Naive B cell (primary cell): ENCODE data around the gene SERPINB13. TPM values are rescaled to one million over a fixed set of nuclear protein-coding genes. Genes with fewer than 3 reads are reported as not detected.

ENCODE experiments used
- ATAC-seq, 2 donors: fragments of 150-1000 bp; cut with Tn5 transposase; 2 replicates each; pipeline ENCODE4 v1.10.0; 2021; ENCODE audit warnings: low read depth in 2 of 2, mild to moderate bottlenecking in 2 of 2, moderate library complexity in 2 of 2
- DNase-seq: peaks from one replicate; pipeline ENCODE4 v3.0.0; 2022
- H3K27ac Mint-ChIP-seq, 6 donors: one replicate each; pipeline ENCODE4 v1.8.0; 2020 to 2022; ENCODE audit warnings: mild to moderate bottlenecking in 6 of 6, mixed read lengths in 6 of 6, moderate library complexity in 5 of 6, inconsistent platforms in 2 of 6
- H3K27me3 Mint-ChIP-seq, 3 donors: one replicate each; pipeline ENCODE4 v1.8.0; 2021 to 2022; ENCODE audit warnings: mixed read lengths in 3 of 3, mild to moderate bottlenecking in 1 of 3
- H3K36me3 Mint-ChIP-seq, 2 donors: one replicate each; pipeline ENCODE4 v1.8.0; 2020 to 2022; ENCODE audit warnings: mixed read lengths in 2 of 2, inconsistent platforms in 1 of 2, mild to moderate bottlenecking in 1 of 2
- H3K4me1 Mint-ChIP-seq, 3 donors: one replicate each; pipeline ENCODE4 v1.8.0; 2020 to 2022; ENCODE audit warnings: mixed read lengths in 3 of 3, inconsistent platforms in 1 of 3, mild to moderate bottlenecking in 1 of 3, moderate library complexity in 1 of 3
- H3K4me3 Mint-ChIP-seq, 8 donors: one replicate each; pipeline ENCODE4 v1.8.0; 2020 to 2022; ENCODE audit warnings: mild to moderate bottlenecking in 8 of 8, mixed read lengths in 8 of 8, moderate library complexity in 8 of 8, inconsistent platforms in 2 of 8
- H3K9me3 Mint-ChIP-seq, 7 donors: one replicate each; pipeline ENCODE4 v1.8.0; 2020 to 2022; ENCODE audit warnings: mixed read lengths in 7 of 7, mild to moderate bottlenecking in 5 of 7, inconsistent platforms in 2 of 7, moderate library complexity in 1 of 7
- polyA plus RNA-seq, 6 donors: library from polyadenylated mRNA; unstranded; fragments of 300-500 nt; fragmentation: Illumina TruSeq; gene quantifications; one replicate each; pipeline ENCODE4 v1.2.3, GENCODE V29; 2021; ENCODE audit warnings: low read depth in 6 of 6

The SERPINB13 gene
- polyA plus RNA-seq, 6 donors from 2014 or later = not detected

DNA sequence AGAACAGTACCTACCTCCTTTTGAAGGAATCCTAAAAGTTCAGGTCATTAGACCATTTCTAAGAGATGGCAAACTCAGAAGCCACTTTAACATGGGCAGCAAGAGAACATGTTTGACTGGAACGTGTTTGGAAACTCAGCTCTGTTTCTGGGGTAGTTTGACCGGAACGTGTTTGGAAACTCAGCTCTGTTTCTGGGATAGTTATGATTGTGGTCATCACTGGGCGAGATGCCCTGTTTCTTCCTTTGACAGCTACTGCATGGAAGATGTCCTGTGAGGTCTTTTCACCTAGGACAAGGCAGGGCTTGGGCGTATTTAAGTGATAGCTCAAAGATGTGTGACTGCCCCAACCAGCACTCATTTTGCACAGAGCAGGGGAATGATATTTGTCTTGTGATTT is 19.9 kb upstream of the SERPINB13 start:
- Mint-ChIP-seq H3K4me1 (no peaks in the 10 kb centered on the region), H3K9me3 (peaks cover 0 to 1% (median 0%) of the 10 kb centered on the region in 7 donors), H3K27ac (no peak overlapping the region), H3K4me3 (no peak overlapping the region), H3K27me3 (peaks cover 9 to 19% (median 12%) of the 10 kb centered on the region in 3 donors), H3K36me3 (no peaks in the 10 kb centered on the region)
- ATAC-seq = no peak
- no peak for DNase-seq

DNA sequence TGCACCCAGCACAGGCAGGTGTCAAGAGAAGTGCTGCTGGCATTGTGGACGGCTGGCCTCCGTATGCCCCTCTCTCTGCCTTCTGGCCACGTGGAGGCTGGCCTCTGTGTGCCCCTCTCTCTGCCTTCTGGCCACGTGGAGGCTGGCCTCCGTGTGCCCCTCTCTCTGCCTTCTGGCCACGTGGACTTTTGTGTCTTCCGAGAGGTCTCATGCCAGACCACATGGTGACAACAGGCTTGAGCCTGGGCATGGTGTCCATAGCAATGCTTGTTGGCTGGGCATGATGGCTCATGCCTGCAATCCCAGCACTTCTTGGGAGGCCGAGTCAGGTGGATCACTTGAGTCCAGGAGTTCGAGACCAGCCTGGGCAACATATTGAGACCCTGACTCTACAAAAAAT is 19.3 kb upstream of the SERPINB13 start:
- Mint-ChIP-seq H3K36me3 (no peaks in the 10 kb centered on the region), H3K27me3 (peaks cover 9 to 19% (median 13%) of the 10 kb centered on the region in 3 donors), H3K27ac (no peak overlapping the region), H3K4me1 (no peaks in the 10 kb centered on the region), H3K9me3 (peaks cover 0 to 1% (median 0%) of the 10 kb centered on the region in 7 donors), H3K4me3 (no peak overlapping the region)
- ATAC-seq = no peak
- no peak for DNase-seq

DNA sequence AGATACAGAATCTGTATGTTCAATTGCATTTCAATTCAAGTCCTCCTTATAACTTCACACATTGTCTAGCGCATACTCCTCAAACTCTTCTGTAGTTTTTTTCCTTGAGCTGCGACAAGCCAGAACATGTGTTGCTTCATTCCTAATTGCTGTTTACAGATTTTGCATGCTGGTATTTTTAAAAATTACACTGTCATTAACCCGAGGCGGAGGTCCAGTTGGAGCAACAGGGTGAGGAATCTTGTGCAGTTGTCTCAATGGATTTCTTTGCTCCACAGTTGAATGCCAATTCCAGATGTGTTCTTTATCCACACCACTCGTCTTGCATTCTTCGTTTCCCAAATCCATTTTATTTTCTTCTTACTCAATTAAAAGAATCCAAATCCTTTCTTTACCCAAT is 16.4 kb upstream of the SERPINB13 start:
- no peak overlapping the region for H3K4me3 Mint-ChIP-seq
- H3K27me3 Mint-ChIP-seq = peaks cover 15 to 19% (median 18%) of the 10 kb centered on the region in 3 donors
- no peak for ATAC-seq
- no peak for DNase-seq
- no peaks in the 10 kb centered on the region for H3K36me3 Mint-ChIP-seq
- no peaks in the 10 kb centered on the region for H3K4me1 Mint-ChIP-seq
- H3K27ac Mint-ChIP-seq = no peak overlapping the region
- H3K9me3 Mint-ChIP-seq = peaks cover 0 to 1% (median 0%) of the 10 kb centered on the region in 7 donors

DNA sequence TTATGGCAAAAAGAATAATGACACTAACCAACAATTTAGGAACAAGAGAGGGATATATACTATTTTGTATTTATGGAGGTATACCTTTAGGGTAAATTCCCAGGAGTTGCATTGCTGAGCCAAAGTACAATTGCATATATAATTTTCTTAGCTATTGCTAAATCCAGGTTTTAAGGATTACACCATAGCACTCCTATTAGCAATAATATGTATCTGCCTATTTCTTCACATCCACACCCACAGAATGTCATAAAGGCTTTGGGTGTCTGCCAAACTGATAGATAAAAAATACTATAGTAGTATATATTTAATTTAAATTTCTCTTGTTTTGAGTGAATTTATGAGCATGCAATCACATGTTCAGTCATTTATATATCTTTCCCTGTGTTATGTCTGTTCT is 11.5 kb upstream of the SERPINB13 start:
- H3K27me3 Mint-ChIP-seq = peaks cover 2 to 14% (median 10%) of the 10 kb centered on the region in 3 donors
- H3K9me3 Mint-ChIP-seq = no peaks in the 10 kb centered on the region
- no peak overlapping the region for H3K27ac Mint-ChIP-seq
- no peak for DNase-seq
- H3K36me3 Mint-ChIP-seq = no peaks in the 10 kb centered on the region
- ATAC-seq = no peak
- no peak overlapping the region for H3K4me3 Mint-ChIP-seq
- no peaks in the 10 kb centered on the region for H3K4me1 Mint-ChIP-seq

DNA sequence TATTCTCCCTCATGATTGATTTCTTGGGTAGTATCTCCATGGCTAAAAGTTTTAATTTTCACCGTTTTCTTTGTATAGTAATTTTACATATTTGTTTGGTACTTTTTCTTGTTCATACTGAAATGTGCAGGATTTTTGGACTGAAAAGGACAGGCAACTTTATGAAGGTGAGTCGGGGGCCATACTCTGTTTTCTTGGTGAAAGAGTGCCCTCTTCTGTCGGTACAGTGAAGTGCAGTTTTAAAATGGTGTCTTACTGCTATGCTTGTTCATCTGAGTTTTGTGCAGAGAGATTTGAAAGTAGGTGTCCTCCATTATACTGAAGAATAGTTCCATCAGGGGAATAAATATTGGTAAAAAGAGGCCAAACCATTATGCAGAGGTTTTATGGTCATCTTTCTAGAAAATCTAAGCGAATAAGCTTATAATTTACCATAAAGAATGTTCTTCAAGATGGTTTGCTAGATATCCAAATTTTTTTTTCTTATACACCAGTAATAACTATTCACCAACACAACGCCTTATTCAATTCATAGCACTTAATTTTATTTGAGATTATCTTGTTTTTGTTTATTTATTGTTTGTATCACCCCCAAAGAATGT is 8.7 kb upstream of the SERPINB13 start:
- Mint-ChIP-seq H3K36me3 (no peaks in the 10 kb centered on the region), H3K27me3 (peaks cover 10 to 19% (median 12%) of the 10 kb centered on the region in 3 donors), H3K4me3 (no peak overlapping the region), H3K9me3 (no peaks in the 10 kb centered on the region), H3K27ac (no peak overlapping the region), H3K4me1 (no peaks in the 10 kb centered on the region)
- DNase-seq (no peak), ATAC-seq (no peak)

DNA sequence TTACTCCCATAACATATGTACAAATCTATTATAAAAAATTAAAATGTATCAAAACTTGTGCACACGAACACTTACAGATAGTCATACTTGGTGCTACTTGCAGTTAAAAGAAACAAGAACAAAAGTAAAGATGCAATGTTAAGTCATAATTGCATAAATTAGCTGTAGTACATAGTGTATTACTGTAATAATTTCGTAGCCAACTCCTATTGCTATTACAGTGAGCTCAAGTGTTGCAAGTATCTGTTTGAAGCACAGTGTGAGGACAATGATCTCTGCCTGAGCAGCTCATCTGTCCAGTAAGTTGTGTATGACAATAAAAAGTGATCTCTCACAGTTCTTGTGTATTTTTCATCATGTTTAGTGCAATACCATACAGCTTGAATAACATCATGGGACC is 7.5 kb upstream of the SERPINB13 start:
- no peak for ATAC-seq
- Mint-ChIP-seq H3K4me3 (no peak overlapping the region), H3K36me3 (no peaks in the 10 kb centered on the region), H3K4me1 (no peaks in the 10 kb centered on the region), H3K27me3 (peaks cover 10 to 23% (median 16%) of the 10 kb centered on the region in 3 donors), H3K27ac (no peak overlapping the region), H3K9me3 (no peaks in the 10 kb centered on the region)
- DNase-seq = no peak

DNA sequence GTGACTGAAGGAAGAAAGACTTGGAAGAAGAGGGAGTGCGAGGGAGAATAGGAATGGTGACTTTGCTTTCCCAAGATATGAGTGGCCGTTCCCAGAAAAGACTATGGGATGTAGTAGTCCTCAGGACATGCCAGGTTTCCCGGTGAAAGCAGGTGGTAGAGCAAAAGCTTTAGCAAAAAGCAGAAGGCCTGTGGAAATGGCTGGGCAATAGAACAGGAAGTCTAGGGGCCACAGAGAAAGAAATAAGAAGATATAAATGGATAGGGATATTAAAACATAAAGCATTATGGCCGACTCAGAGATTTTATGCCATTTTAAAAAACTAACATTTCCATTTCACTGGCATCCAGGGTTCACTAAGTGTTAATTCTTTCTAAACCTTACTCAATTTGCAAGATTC is 1.2 kb upstream of the SERPINB13 start:
- ATAC-seq = no peak
- H3K4me1 Mint-ChIP-seq = no peaks in the 10 kb centered on the region
- peaks cover 0 to 5% (median 0%) of the 10 kb centered on the region in 7 donors for H3K9me3 Mint-ChIP-seq
- H3K36me3 Mint-ChIP-seq = no peaks in the 10 kb centered on the region
- no peak for DNase-seq
- H3K27me3 Mint-ChIP-seq = peaks cover 12 to 24% (median 16%) of the 10 kb centered on the region in 3 donors
- H3K27ac Mint-ChIP-seq = no peak overlapping the region
- no peak overlapping the region for H3K4me3 Mint-ChIP-seq

DNA sequence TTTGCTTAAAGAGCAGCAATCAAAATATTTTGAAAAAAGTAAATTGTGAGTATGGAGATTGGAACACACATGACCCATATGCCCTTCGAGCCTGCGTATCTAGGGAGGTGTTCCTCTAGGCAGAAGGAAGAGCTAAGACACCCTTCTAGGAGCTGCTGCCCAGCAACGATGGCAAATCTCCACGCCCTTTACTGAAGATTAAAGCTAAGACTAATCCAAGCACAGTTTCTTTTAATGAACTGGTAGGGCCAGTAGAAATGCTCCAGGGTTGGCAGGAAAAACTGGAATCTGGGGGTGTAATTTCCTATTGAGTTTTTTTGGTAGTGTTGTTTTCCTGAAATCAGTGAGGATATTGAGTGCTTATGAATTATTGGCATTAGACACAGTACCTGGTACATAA is 712 bp upstream of the SERPINB13 start:
- Mint-ChIP-seq H3K9me3 (peaks cover 0 to 5% (median 1%) of the 10 kb centered on the region in 7 donors), H3K36me3 (no peaks in the 10 kb centered on the region), H3K4me1 (no peaks in the 10 kb centered on the region), H3K27ac (no peak overlapping the region), H3K27me3 (peaks cover 8 to 24% (median 11%) of the 10 kb centered on the region in 3 donors), H3K4me3 (no peak overlapping the region)
- ATAC-seq (no peak), DNase-seq (no peak)

DNA sequence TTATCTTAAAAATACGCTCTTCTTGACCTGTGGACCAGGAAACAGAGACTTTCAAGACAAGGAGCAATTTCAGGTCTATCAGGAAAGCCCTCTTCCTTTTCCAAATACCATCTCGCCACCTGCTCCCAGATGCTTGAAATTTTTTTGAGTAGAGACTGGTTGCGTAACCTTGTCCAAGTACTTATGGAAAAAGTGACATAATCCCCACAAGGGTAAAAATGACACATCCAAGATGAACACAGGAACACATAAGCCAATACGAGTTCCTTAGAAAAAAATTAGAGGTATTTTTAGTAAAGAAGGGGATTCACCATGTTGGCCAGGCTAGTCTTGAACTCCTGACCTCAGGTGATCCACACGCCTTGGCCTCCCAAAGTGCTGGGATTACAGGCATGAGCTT is 1.8 kb downstream of the SERPINB13 start:
- Mint-ChIP-seq H3K36me3 (no peaks in the 10 kb centered on the region), H3K27me3 (peaks cover 7 to 30% (median 8%) of the 10 kb centered on the region in 3 donors)

DNA sequence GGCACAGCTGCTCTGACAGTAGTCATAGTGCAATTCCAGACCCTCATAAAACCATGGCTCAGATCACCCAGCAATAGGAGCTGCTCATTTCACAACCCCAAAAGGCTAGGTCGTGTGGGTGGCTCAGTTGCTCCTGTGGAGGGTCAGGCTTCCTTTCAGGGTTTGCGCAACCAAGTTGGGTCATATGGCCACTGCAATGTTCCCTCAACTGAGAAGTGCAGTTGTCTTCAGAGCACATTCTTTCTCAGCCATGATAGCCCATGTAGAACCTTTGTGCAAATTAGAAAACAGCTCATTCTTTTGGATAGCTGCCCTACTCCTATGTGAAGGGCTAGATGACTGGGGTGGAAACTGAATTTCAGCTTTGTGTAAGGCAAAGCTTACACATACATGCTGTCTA is 3.2 kb downstream of the SERPINB13 start:
- H3K9me3 Mint-ChIP-seq = peaks cover 0 to 5% (median 1%) of the 10 kb centered on the region in 7 donors

More for the DNA sequence above, 1.8 kb downstream of the SERPINB13 start:
- Mint-ChIP-seq H3K9me3 (peaks cover 0 to 5% (median 1%) of the 10 kb centered on the region in 7 donors), H3K4me1 (no peaks in the 10 kb centered on the region), H3K27ac (no peak overlapping the region), H3K4me3 (no peak overlapping the region)
- DNase-seq = no peak
- ATAC-seq = no peak

DNA sequence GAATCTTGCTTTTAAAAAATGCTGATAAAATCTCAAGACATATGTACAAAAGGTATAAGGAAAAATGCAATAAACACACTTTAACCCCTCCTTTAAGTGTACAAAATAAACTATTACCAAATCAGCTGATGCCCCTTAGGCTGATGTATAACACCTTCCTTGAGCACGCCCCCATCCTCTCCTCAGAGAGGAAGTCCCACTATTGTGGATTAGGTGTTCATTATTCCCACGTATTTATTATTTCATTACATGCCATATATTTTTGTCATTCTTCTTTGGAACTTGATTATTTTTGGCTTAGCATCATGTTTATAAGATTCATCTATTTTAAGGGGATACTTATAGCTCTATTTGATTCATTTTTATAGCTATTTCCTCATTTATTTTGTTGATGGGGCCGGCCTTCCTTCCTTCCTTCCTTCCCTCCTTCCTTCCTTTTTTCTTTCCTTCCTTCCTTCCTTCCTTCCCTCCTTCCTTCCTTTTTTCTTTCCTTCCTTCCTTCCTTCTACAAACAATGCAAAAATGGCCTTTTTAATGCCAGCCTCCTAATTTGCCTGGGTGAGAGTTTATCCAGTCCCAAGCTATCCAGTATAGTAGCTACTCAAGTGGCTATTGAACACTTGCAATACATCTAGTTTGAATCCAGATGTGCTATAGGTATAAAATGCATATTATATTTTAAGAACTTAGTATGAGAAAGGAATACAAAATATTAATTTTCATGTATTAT is 4.0 kb downstream of the SERPINB13 start:
- DNase-seq (no peak), ATAC-seq (no peak)
- H3K36me3 Mint-ChIP-seq = no peaks in the 10 kb centered on the region

More for the DNA sequence above, 3.2 kb downstream of the SERPINB13 start:
- Mint-ChIP-seq H3K36me3 (no peaks in the 10 kb centered on the region), H3K4me1 (no peaks in the 10 kb centered on the region), H3K27me3 (peaks cover 0 to 22% (median 6%) of the 10 kb centered on the region in 3 donors), H3K27ac (no peak overlapping the region), H3K4me3 (no peak overlapping the region)
- DNase-seq (no peak), ATAC-seq (no peak)

DNA sequence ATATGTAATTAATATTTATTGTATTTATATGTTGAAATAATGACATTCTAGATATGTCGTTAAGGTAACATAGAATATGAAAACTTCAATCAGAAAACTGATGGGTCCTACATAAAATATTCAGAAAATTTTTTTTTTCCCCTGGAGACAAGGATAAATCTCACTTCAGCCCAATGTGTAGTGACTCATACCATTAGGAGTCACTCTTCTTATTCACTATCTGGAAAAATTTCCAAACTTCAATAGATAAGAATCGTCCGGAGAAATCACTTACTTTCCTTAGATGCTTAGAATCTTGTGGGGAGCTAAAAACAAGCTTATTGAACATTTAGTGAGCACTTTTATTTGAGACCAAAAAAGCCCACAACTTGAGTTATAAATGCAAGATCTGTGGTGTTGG is 4.6 kb downstream of the SERPINB13 start:
- Mint-ChIP-seq H3K9me3 (peaks cover 0 to 5% (median 1%) of the 10 kb centered on the region in 7 donors), H3K27me3 (peaks cover 0 to 16% (median 0%) of the 10 kb centered on the region in 3 donors), H3K36me3 (no peaks in the 10 kb centered on the region), H3K4me1 (no peaks in the 10 kb centered on the region), H3K27ac (no peak overlapping the region), H3K4me3 (no peak overlapping the region)
- no peak for ATAC-seq
- no peak for DNase-seq

More for the DNA sequence above, 4.0 kb downstream of the SERPINB13 start:
- no peak overlapping the region for H3K4me3 Mint-ChIP-seq
- peaks cover 0 to 16% (median 0%) of the 10 kb centered on the region in 3 donors for H3K27me3 Mint-ChIP-seq
- peaks cover 0 to 5% (median 1%) of the 10 kb centered on the region in 7 donors for H3K9me3 Mint-ChIP-seq
- no peak overlapping the region for H3K27ac Mint-ChIP-seq
- H3K4me1 Mint-ChIP-seq = no peaks in the 10 kb centered on the region

DNA sequence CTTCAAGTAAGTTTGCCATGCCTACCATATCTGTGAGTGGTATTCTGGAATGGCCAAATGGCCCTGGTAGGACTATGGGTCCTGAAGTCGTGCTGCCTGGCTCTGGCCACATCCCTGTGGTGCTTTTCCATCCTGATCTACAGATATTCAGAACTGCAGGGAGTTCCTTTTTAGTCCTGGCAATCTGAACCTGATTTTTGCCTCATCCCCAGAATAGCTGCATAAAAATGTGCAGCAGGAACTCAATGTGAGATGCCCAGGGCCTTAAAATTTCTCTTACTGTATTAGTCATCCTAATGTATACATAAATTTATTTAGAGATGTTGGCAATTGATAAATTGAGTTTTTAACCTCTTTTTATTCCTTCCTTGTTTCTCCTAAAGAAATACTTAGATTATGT is 5.3 kb downstream of the SERPINB13 start:
- no peak overlapping the region for H3K27ac Mint-ChIP-seq
- ATAC-seq = no peak
- H3K36me3 Mint-ChIP-seq = no peaks in the 10 kb centered on the region
- H3K4me3 Mint-ChIP-seq = no peak overlapping the region
- H3K9me3 Mint-ChIP-seq = peaks cover 0 to 5% (median 1%) of the 10 kb centered on the region in 7 donors
- peaks cover 0 to 16% (median 4%) of the 10 kb centered on the region in 3 donors for H3K27me3 Mint-ChIP-seq
- H3K4me1 Mint-ChIP-seq = no peaks in the 10 kb centered on the region
- DNase-seq = no peak

DNA sequence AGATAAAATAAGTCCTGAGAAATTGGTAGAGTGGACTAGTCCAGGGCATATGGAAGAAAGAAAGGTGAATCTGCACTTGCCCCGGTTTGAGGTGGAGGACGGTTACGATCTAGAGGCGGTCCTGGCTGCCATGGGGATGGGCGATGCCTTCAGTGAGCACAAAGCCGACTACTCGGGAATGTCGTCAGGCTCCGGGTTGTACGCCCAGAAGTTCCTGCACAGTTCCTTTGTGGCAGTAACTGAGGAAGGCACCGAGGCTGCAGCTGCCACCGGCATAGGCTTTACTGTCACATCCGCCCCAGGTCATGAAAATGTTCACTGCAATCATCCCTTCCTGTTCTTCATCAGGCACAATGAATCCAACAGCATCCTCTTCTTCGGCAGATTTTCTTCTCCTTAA is 9.8 kb downstream of the SERPINB13 start:
- Mint-ChIP-seq H3K9me3 (peaks cover 0 to 5% (median 0%) of the 10 kb centered on the region in 7 donors), H3K27me3 (peaks cover 0 to 10% (median 6%) of the 10 kb centered on the region in 3 donors), H3K4me1 (no peaks in the 10 kb centered on the region), H3K36me3 (no peaks in the 10 kb centered on the region), H3K27ac (no peak overlapping the region), H3K4me3 (no peak overlapping the region)
- ATAC-seq = no peak
- DNase-seq = no peak
